NB4 (cell line): Measurements from ENCODE around the gene CNTNAP2.

Experiments
- CTCF ChIP-seq: IDR thresholded peaks from one replicate; pipeline ENCODE4 v1.5.1; 2012; ENCODE audit warnings: low read depth, low read length
- MAX ChIP-seq: IDR thresholded peaks from 2 replicates; pipeline ENCODE4 v1.6.1; 2011; ENCODE audit warnings: low read depth, low read length
- MYC ChIP-seq: IDR thresholded peaks from 2 replicates; pipeline ENCODE4 v1.6.1; 2011; ENCODE audit warnings: low read depth, low read length
- POLR2A ChIP-seq: IDR thresholded peaks from 2 replicates; pipeline ENCODE4 v1.6.1; 2011; ENCODE audit warnings: mild to moderate bottlenecking; ENCODE audit not compliant: insufficient read length; ENCODE audit errors: extremely low read depth

GRCh38 chr7:147904219-147904576 lies 1787.6 kb downstream of the CNTNAP2 start:
- no peak for TF ChIP-seq CTCF
- TF ChIP-seq POLR2A, result no peak
- TF ChIP-seq MYC, result no peak
- no peak for TF ChIP-seq MAX
